ENCODE measurements around the gene LRIG3. TPM values are rescaled to one million over a fixed set of nuclear protein-coding genes. Genes with fewer than 3 reads are reported as not detected.

LRIG3 gene
- total and polyA plus RNA-seq, 4 donors = 2.9 to 17.0 (median 10.7) TPM

GRCh38 chr12:58870595-58870994 lies 49.7 kb downstream of the LRIG3 start:
- TF ChIP-seq HNF4A (conservative IDR thresholded peaks at IDR 0.05) = no peak
- TF ChIP-seq ZBTB33 (IDR thresholded peaks at IDR 0.05) = no peak
- TF ChIP-seq RAD21 (IDR thresholded peaks at IDR 0.05) = no peak
- no peak for TF ChIP-seq CTCF (IDR thresholded peaks at IDR 0.05; ENCODE audit: low read depth, low read length, missing input control)
- no peak for TF ChIP-seq HNF4G (IDR thresholded peaks at IDR 0.05)
- no peak for TF ChIP-seq TAF1 (conservative IDR thresholded peaks at IDR 0.05)
- TF ChIP-seq MAX (IDR thresholded peaks at IDR 0.05) = no peak
- no peak for TF ChIP-seq GABPA (IDR thresholded peaks at IDR 0.05 in 1 of 2, conservative IDR thresholded peaks at IDR 0.05 in 1 of 2)
- TF ChIP-seq NR2F2 (IDR thresholded peaks at IDR 0.05) = no peak
- TF ChIP-seq JUND (IDR thresholded peaks at IDR 0.05) = no peak
- TF ChIP-seq YY1 (IDR thresholded peaks at IDR 0.05) = no peak
- TF ChIP-seq FOXA2 (IDR thresholded peaks at IDR 0.05) = no peak
- no peak for TF ChIP-seq RXRA (IDR thresholded peaks at IDR 0.05)
- TF ChIP-seq FOXA1 (IDR thresholded peaks at IDR 0.05) = no peak
- no peak for TF ChIP-seq SP1 (IDR thresholded peaks at IDR 0.05)
- TF ChIP-seq EGR1 (IDR thresholded peaks at IDR 0.05; ENCODE audit: low read depth in 2 of 2) = no peak
- TF ChIP-seq ATF3 (IDR thresholded peaks at IDR 0.05) = no peak
- no peak for TF ChIP-seq REST (IDR thresholded peaks at IDR 0.05)
- Histone ChIP-seq H3K4me1 (ENCODE audit: control insufficient read depth in 4 of 4, insufficient read depth in 4 of 4, low read length in 3 of 4) (no peaks in the 10 kb centered on the region), H3K4me3 (ENCODE audit: low read depth in 1 of 3, low read length in 3 of 3) (no peak overlapping the region), H3K27ac (ENCODE audit: low read depth in 1 of 2, low read length in 2 of 2) (no peak overlapping the region), H3K9me3 (ENCODE audit: control insufficient read depth in 4 of 4, low read length in 3 of 4) (no peaks in the 10 kb centered on the region), H3K27me3 (ENCODE audit: control insufficient read depth in 4 of 4, insufficient read depth in 4 of 4, low read length in 3 of 4) (no peaks in the 10 kb centered on the region), H3K36me3 (ENCODE audit: control insufficient read depth in 4 of 4, insufficient read depth in 3 of 4, low read depth in 1 of 4, low read length in 3 of 4) (peaks cover 4 to 37% (median 29%) of the 10 kb centered on the region in 4 donors), H3K9ac (ENCODE audit: low read depth in 1 of 2, low read length in 2 of 2) (no peak overlapping the region)
- DNase-seq (ENCODE audit: low spot score) = no peak
- WGBS = 73% methylated on average over 4 of the region's 4 CpGs

Data from liver (tissue), 9 donors.